Measurements from ENCODE around the gene PLEKHH3. TPM values are rescaled to one million over a fixed set of nuclear protein-coding genes. Genes with fewer than 3 reads are reported as not detected.

The PLEKHH3 gene
- total RNA-seq, 1 donor from 2014 or later: 19.1 TPM

GRCh38 chr17:42706732-42707131, 29.9 kb upstream of the PLEKHH3 start:
- no peak overlapping the region for H3K4me3 ChIP-seq (ENCODE audit: low read depth, low read length)
- TF ChIP-seq CTCF (conservative IDR thresholded peaks at IDR 0.05; ENCODE audit: low read depth, low read length): no peak
- no peak for DNase-seq (ENCODE audit: low read depth)

- DNase-seq (ENCODE audit: low read depth): no peak
- H3K4me3 ChIP-seq (ENCODE audit: low read depth, low read length): no peak overlapping the region
- no peak for TF ChIP-seq CTCF (conservative IDR thresholded peaks at IDR 0.05; ENCODE audit: low read depth, low read length)
These were observed 28.2 kb upstream of the PLEKHH3 start for GRCh38 chr17:42704837-42705494.

DNA sequence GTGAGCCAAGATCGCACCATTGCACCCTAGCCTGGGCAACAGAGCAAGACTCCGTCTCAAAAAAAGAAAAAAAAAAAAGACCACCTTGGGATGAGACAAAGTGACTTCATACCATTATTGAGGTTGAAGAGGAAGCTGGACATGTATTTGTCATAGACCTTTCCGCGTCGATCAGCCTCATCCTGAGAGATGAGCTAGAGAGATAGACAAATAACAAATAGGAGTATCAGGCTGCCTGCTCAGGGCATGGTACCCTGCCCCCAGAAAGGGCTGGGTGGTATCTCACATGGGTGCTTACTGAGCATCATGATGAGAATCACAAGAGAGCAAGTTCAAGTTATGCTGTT, 27.7 kb upstream of the PLEKHH3 start:
- DNase-seq (ENCODE audit: low read depth): no peak
- no peak for TF ChIP-seq CTCF (conservative IDR thresholded peaks at IDR 0.05; ENCODE audit: low read depth, low read length)

DNA sequence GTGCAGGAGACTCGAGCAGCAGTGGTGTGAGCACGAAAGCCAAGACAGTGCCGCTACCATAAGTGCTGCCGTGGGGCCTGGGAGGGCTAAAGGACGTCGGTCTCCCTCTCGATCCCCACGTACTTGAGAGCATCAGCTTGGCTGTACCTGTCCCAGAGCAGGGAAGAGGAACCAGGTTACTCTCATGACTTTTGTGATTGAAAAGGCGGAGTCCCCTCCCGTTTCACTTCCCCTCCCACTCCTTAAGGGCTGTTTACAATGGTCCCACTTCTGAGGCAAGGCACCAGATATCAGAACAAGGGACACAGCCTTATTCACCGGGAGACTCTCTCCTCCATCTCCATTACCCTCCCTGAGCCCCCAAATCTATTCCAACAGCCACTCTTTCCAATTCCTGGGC, 25.7 kb upstream of the PLEKHH3 start:
- TF ChIP-seq CTCF (conservative IDR thresholded peaks at IDR 0.05; ENCODE audit: low read depth, low read length): no peak
- DNase-seq (ENCODE audit: low read depth): no peak
- H3K4me3 ChIP-seq (ENCODE audit: low read depth, low read length): no peak overlapping the region

More for the DNA sequence above, 27.7 kb upstream of the PLEKHH3 start:
- H3K4me3 ChIP-seq (ENCODE audit: low read depth, low read length): no peak overlapping the region

DNA sequence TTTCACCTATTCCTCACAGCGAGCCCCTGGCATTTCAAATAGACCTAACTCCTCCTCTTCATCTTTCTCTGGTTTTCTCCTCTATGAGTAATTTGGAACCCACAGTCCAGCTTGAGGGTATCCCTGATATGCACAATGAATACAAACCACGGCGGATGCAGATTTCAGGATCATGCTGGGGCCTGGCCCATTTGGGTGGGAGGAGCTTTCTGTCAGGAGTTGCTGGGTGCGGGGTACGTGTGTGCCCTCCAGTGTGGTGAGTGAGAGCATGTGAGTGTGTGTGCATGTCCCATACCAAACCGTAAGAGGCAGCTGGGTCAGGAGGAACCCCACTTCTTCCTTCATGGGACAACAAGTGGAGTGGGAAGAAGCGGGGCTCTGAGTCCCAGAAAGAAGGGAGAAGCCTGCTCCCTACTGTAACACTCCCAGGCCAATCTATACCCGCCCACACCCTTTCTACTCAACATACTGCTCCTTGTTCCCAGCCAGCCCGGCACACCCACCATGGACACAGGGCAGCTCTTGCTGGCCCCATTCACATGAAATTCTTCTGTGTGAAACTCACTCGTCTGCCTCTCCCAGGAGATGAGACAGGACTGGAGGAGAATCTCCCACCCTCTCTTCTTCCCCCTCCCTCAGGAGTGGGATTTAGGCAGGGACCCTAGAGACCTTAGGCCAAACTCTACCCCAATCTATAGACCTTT, 23.9 kb upstream of the PLEKHH3 start:
- no peak overlapping the region for H3K4me3 ChIP-seq (ENCODE audit: low read depth, low read length)
- DNase-seq (ENCODE audit: low read depth): no peak
- no peak for TF ChIP-seq CTCF (conservative IDR thresholded peaks at IDR 0.05; ENCODE audit: low read depth, low read length)

- no peak for DNase-seq (ENCODE audit: low read depth)
- no peak for TF ChIP-seq CTCF (conservative IDR thresholded peaks at IDR 0.05; ENCODE audit: low read depth, low read length)
These were observed 22.6 kb upstream of the PLEKHH3 start for GRCh38 chr17:42699415-42699740.

More at GRCh38 chr17:42699415-42699740, 22.6 kb upstream of the PLEKHH3 start:
- H3K4me3 ChIP-seq (ENCODE audit: low read depth, low read length): no peak overlapping the region
